Stimulated activated naive CD4-positive, alpha-beta T cell (primary cell): Measurements from ENCODE around the gene SF3B1.
"Not testable (repeated sequence)": the region's sequence is repeated elsewhere in the genome, so short reads cannot be mapped to it uniquely, and the experiment has no call there.

ENCODE experiments used
- DNase-seq, 6 experiments: peaks; one replicate each; lab custom pipeline; 2025; lab: John Stamatoyannopoulos, UW

SF3B1 gene

GRCh38 chr2:197379918-197380309 lies 54.9 kb downstream of the SF3B1 start:
- not testable (repeated sequence) for DNase-seq

DNA sequence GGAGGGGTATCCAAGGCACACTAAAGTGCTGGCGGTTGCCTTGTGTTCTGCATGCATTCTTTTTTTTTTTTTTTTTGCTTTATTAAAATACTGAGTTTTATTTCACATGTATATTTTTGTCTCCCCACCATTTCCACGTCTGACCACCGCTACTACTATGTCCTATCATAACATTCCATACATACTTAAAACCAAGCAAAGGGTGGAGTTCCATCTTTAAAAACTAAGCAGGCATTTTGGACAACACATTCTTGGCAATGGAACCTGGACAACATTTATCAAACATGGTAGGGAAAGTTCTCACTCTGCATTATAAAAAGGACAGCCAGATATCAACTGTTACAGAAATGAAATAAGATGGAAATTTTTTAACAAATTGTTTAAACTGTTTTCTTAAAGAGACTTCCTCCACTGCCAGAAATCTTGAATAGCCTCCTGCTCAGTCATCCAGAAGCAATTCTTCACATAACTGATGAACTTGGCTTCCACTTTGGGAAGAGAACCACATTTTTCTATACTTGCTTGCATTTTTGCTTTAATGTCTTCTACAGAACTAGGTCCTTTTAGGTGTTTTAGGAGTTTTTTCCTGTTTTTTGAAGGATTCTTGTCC lies 55.4 kb downstream of the SF3B1 start:
- DNase-seq: not testable (repeated sequence)

DNA sequence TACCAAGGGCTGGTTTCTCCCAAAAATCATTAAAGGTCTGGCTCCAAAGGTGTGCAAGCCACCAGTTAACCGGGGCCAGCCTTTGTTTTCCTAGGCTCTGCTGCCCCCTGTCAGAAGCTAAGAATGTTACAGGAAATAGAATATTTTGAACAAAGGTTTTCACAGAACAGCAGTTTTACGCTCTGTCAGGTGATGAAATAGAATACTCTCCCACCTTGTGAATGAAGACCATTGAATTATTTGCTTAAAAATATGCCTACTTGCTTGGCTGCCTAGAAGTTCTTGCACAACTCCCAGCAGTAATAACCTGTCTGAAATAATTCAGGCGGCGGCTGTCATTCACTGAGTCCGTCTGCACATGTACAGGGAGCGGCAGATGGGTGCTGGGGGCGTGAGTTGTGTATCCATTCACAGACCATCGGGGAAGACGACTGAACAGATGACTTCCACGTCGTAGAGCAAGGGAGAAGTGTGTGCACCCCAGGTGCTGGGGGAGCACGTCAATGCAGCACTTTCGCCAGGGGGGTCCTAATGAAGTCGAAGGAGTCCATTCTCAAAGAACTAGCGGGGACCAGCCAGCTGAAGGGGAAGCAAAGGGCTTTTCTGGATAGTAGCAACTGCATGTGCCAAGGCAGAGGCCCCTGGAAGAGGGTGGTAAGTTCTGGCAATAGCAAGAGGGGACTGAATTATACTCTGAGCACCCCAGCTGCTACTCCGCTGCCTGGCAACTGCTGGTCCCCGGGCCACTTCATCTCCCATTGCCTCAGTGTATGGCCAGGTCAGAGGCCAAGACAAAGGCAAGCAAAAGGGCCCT lies 56.1 kb downstream of the SF3B1 start:
- peak; percentile 31 to 79 (median 49) for DNase-seq

GRCh38 chr2:197378086-197378485 lies 56.7 kb downstream of the SF3B1 start:
- DNase-seq: no peak

- no peak for DNase-seq
Measured at GRCh38 chr2:197377670-197378069, 57.2 kb downstream of the SF3B1 start.

GRCh38 chr2:197372592-197372991 lies 62.2 kb downstream of the SF3B1 start:
- DNase-seq: no peak

- not testable (repeated sequence) for DNase-seq
Measured at GRCh38 chr2:197370664-197371063, 64.2 kb downstream of the SF3B1 start.

DNA sequence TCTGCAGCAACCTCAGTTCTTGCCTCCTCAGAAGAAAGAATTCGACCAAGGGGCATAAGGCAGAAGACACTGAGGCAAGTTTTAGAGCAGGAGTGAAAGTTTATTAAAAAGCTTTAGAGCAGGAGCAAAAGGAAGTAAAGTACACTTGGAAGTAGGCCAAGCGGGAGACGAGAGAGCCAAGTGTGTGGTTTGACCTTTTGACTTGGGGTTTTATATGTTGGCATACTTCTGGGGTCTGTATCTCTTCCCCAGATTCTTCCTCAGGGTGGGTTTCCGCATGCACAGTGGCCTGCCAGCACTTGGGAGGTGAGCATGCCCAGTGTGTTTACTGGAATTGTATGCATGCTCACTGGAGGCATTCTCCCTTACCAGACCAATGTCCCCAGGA lies 64.9 kb downstream of the SF3B1 start:
- DNase-seq: no peak

DNA sequence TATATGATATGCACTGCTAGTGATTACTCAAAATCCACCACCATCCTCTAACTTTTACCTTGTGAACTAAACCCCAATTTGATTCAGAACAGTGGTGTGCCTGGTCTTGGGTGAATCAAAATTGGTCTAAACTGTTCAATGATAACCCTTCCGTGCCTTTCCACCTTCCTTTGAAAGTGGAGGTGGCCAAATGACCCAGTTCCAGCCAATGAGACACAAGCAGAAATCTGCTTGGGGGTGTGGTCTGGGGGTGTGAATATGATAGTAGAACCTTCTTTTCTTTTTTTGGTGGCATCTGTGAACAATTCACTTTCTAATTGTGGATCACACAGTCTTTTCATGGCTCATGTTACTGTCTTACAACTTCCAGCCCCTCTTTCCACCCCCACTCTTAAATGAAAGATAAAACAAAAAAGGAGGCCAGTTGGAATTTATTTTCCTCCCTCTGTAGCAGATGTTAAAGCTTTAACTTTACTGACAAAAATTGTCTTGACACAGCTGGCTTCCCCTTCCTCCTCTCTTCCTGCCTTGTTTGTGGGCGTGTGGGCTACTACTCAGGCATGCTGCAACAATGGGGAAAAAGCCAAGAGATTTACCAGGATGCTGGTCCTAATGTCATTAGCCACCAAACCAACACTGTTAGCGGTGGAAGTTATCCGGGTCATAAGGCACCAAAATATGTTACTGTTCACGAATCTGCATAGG lies 65.4 kb downstream of the SF3B1 start:
- no peak for DNase-seq

DNA sequence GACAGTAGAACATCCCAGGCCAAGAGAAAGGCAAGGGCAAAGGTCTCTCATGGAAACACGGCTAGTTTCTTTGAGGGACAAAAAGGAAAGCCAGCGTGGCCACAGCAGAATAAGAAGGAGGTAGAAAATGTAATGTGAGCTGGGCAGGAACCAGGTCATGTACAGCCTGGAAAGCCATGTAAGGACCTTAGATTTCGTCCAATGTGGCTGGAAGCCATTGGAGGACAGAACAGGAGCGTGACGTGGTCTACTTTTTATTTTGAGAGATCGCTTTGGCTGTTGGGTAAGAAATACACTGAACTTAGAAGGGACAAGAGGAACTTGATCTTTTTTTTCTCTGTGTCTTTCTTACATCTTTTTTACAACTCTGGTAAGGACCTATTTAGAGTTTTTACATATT lies 66.4 kb downstream of the SF3B1 start:
- no peak for DNase-seq

GRCh38 chr2:197363998-197364397 lies 70.8 kb downstream of the SF3B1 start:
- no peak for DNase-seq

DNA sequence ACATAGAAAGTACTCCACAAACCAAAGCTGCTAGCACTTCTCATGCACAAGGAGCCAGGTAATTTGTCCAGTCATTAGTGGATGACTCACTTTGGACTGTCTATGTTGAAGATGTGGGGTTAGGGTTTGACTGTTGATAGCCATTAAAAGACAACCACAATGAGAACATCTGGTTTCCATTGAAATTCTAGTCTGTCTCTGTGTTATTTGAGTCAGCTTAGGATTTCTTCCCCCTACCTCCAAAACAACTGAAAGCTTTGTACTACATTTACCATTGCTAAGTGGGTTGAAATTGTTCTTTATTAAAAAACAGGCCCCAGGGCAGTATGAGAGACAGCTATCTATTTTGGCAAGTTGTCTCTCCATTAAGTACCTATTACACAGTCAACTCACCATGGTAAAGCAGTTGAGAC lies 74.1 kb downstream of the SF3B1 start:
- no peak for DNase-seq

- no peak for DNase-seq
Measured at GRCh38 chr2:197359859-197360258, 75.0 kb downstream of the SF3B1 start.

DNA sequence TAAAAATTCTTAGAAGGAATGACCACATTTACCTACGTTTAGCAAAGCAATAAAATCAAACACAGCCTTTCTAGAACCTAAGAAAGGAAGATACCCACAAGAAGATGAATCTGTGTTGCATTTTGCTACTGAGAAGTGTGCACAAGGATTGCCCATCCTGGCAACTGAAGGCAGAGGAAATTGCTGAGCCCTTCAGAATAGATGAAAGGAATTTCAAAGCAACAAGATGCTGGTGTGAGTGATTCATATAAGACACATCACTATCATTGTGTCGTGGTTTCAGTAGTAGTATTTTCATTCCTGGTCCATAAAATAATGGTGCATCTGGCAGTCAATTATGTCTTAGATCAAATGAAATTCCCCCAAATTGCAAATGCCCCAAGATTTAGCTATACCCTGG lies 75.9 kb downstream of the SF3B1 start:
- peak in 2 of 6 experiments; percentile 1 to 29 for DNase-seq

GRCh38 chr2:197357986-197358385 lies 76.8 kb downstream of the SF3B1 start:
- no peak for DNase-seq

DNA sequence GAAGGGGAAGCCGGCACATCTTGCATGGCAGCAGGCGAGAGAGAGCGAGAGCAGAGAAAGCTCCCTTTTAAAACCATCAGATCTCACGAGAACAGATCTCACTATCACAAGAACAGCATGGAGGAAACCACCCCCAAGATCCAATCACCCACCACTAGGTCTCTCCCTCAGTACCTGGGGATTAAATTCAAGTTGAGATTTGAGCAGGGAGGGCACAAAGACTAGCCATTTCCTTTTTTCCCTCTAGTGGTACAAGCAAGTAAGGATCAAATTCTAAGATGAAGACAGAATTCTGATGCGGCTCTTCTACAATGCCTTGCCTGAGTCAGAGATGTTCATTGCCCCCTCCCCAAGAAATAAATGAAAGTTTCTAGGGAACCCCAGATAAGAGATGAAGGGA lies 78.7 kb downstream of the SF3B1 start:
- peak in 3 of 6 experiments; percentile 1 to 32 (median 18) for DNase-seq

DNA sequence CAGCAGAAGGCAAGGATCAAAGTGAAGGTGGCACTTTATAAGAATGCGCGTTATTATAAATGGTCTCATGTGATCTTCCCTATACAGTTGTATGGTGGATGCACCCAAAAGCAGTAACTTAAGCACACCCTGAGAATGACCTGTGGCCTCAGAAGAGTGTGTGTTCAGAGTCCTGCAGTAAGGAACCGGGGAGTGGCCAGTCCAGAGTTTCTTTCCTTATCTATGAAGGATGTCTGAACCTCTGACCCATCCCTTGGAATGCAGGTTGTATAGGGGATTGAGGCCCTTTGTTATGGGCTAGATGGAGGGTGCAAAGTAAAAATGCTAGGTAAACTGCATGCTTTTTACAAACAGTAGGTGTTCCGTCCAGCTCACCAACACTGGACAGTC lies 80.7 kb downstream of the SF3B1 start:
- DNase-seq: no peak

- DNase-seq: no peak
Measured at GRCh38 chr2:197353393-197354168, 81.2 kb downstream of the SF3B1 start.

DNA sequence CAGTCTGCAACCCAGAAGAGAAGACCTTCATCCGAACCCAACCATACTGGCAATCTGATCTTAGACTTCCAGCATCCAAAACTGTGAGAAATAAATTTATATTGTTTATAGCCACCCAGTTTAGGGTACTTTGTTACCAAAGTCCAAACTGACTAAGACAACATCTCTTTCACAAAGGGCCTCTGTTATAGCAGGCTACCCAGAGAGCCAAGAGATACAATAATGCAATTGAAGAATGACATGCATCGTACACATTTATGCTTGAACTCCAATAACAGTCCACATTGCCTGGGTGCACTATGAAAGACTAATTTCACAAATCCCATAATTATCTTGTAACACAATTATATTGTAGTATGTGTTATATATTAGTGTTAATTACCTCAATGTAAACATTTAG lies 85.1 kb downstream of the SF3B1 start:
- no peak for DNase-seq

DNA sequence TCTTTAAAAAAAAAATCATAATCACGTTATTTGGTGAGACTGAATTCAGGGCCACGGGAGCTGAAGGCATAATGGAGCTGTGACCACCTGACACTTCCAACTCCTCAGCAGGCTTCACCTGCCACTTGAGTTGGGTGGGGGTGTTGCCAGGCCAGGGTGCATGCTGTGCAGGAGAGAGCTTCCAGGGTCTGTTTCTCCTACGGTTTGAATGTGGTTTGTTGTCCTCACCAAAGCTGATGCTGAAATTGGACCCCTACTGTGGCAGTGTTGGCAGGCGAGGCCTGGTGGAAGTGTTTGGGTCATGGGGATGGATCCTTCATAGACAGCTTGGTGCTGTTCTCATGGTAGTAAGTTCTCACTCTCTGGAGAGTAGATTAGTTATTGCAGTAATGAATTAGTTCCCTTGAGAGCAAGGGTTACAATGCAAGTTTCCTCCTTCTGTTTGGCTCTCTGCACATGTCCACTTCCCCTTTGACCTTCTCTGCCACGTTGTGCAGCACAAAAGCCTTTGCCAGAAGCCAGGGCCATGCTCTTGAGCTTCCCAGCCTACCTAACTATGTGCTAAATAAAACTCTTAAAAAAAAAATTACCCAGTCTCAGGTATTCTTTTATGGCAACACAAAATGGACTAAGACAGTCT lies 86.0 kb downstream of the SF3B1 start:
- no peak for DNase-seq

DNA sequence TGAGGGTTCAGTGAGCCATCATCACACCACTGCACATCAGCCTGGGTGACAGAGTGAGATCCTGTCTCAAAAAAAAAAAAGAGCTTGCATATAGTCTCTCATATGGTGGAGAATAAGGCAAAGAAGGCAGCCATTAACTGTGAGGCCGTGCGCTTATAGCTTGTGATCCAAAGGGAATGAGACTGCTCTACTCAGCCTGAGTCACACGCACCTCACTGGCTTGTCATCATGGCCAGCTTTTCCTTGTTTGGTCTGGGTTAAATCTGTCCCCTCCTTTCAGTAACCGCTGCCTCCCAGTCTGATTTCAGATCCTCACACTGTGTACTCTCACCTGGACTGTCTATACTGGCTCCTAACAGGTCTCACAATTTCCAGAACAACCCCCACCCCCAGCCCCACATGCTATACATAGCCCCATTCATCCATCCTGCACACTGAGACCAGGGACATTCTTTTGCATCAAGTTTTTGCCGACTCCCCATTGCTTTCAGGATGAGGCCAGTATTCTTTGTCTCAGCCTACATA lies 88.9 kb downstream of the SF3B1 start:
- DNase-seq: no peak
